Esophagus squamous epithelium (tissue), 5 donors: ENCODE measurements around the gene DSTYK. TPM values are rescaled to one million over a fixed set of nuclear protein-coding genes. Genes with fewer than 3 reads are reported as not detected.

Experiments used
- DNase-seq: peaks from one replicate; lab custom pipeline; 2025; lab: John Stamatoyannopoulos, UW
- H3K27ac ChIP-seq, 4 donors: fragments of 200-600 bp; sonication (generic); one replicate each; pipeline ENCODE4 v1.5.1; 2016 to 2019; ENCODE audit warnings: mild to moderate bottlenecking in 1 of 4
- H3K27me3 ChIP-seq, 4 donors: fragments of 200-600 bp; sonication (generic); 1 replicate in 3 of 4; 2 replicates in 1 of 4; pipeline versions ENCODE4 v1.5.1 to v1.6.0; 2017 to 2021; ENCODE audit warnings: antibody characterized with exemption in 1 of 4
- H3K36me3 ChIP-seq, 3 donors: fragments of 200-600 bp; sonication (generic); one replicate each; pipeline ENCODE4 v1.5.1; 2016 to 2019
- H3K4me1 ChIP-seq, 3 donors: fragments of 200-600 bp; sonication (generic); one replicate each; pipeline ENCODE4 v1.5.1; 2017 to 2019
- H3K4me3 ChIP-seq, 4 donors: fragments of 200-600 bp; sonication (generic); 1 replicate in 3 of 4; 2 replicates in 1 of 4; pipeline ENCODE4 v1.5.1; 2016 to 2019; ENCODE audit warnings: mild to moderate bottlenecking in 2 of 4, moderate library complexity in 1 of 4
- H3K9me3 ChIP-seq, 3 donors: fragments of 200-600 bp; sonication (generic); one replicate each; pipeline ENCODE4 v1.5.1; 2016 to 2019
- CTCF ChIP-seq, 6 experiments: fragments of 450-650 bp in 4 of 6; fragments of 200-600 bp in 2 of 6; sonication (generic) in 2 of 6; IDR thresholded peaks; one replicate each; pipeline ENCODE4 v1.5.1; 2016 to 2019; ENCODE audit warnings: antibody characterized with exemption in 6 of 6, mild to moderate bottlenecking in 4 of 6, moderate library complexity in 4 of 6
- POLR2A ChIP-seq, 4 donors: fragments of 450-650 bp; IDR thresholded peaks; one replicate each; pipeline ENCODE4 v1.6.1; 2017; ENCODE audit warnings: antibody characterized with exemption in 4 of 4, mild to moderate bottlenecking in 4 of 4, moderate library complexity in 3 of 4
- WGBS, 2 donors: methylation state at CpG; one replicate each; pipeline ENCODE4 v1.1.5; 2018; 5-methylcytosine and 5-hydroxymethylcytosine counted together
- intact Hi-C: fragments of 100-400 bp; cut with DNase I; formaldehyde crosslinking; loops from one replicate; pipeline ENCODE4 v1.15.0; 2022
- total RNA-seq, 4 donors: library from RNA; depleted of rRNA; stranded (reverse); fragments of >200 nt; gene quantifications; one replicate each; pipeline ENCODE4 v1.1.0, GENCODE V29; 2016
- donor health status: DM: yes; HTN: yes; CAD: no.

The DSTYK gene
- total RNA-seq, 4 donors from 2014 or later: 6.5 to 10.9 (median 6.9) TPM

- Histone ChIP-seq H3K4me3 (no peak overlapping the region), H3K36me3 (peaks cover 0 to 5% (median 0%) of the 10 kb centered on the region in 3 donors), H3K9me3 (no peaks in the 10 kb centered on the region), H3K27ac (no peak overlapping the region), H3K27me3 (no peaks in the 10 kb centered on the region), H3K4me1 (peaks cover 0 to 52% (median 36%) of the 10 kb centered on the region in 3 donors)
- TF ChIP-seq CTCF (IDR thresholded peaks at IDR 0.05) (no peak), POLR2A (IDR thresholded peaks at IDR 0.05) (no peak)
- DNase-seq: no peak
- WGBS, 2 donors: 78 to 85% methylated on average over 8 to 10 of the region's 10 CpGs
- intact Hi-C loops: loop anchor here (10.0 kb wide), 1 partner anchor 252 kb away; no protein-coding TSS in a partner anchor
Observed at GRCh38 chr1:205246351-205247119, 35.0 kb upstream of the DSTYK start.

- peaks cover 0 to 6% (median 0%) of the 10 kb centered on the region in 3 donors for H3K36me3 ChIP-seq
Observed at GRCh38 chr1:205245096-205245495, 33.6 kb upstream of the DSTYK start.

GRCh38 chr1:205244384-205244783 lies 32.9 kb upstream of the DSTYK start:
- no peak for DNase-seq

More at GRCh38 chr1:205245096-205245495, 33.6 kb upstream of the DSTYK start:
- WGBS, 2 donors: 88 to 92% methylated on average over 7 of the region's 7 CpGs
- no peak for DNase-seq
- H3K9me3 ChIP-seq: no peaks in the 10 kb centered on the region
- H3K27ac ChIP-seq: no peak overlapping the region
- TF ChIP-seq POLR2A (IDR thresholded peaks at IDR 0.05) (no peak), CTCF (IDR thresholded peaks at IDR 0.05) (no peak)
- H3K27me3 ChIP-seq: no peaks in the 10 kb centered on the region
- no peak overlapping the region for H3K4me3 ChIP-seq
- intact Hi-C loops: loop anchor here (10.0 kb wide), 1 partner anchor 250 kb away; no protein-coding TSS in a partner anchor
- peaks cover 0 to 42% (median 36%) of the 10 kb centered on the region in 3 donors for H3K4me1 ChIP-seq

GRCh38 chr1:205243350-205244191 lies 32.1 kb upstream of the DSTYK start:
- no peak for DNase-seq
- Histone ChIP-seq H3K4me1 (peaks cover 0 to 29% (median 23%) of the 10 kb centered on the region in 3 donors), H3K9me3 (no peaks in the 10 kb centered on the region), H3K27me3 (no peaks in the 10 kb centered on the region), H3K4me3 (no peak overlapping the region), H3K36me3 (peaks cover 0 to 6% (median 0%) of the 10 kb centered on the region in 3 donors), H3K27ac (no peak overlapping the region)
- no peak for TF ChIP-seq POLR2A (IDR thresholded peaks at IDR 0.05)
- 88 to 90% methylated on average over 8 of the region's 8 CpGs for WGBS, 2 donors
- intact Hi-C loops: loop anchor here (10.0 kb wide), 1 partner anchor 249 kb away; no protein-coding TSS in a partner anchor

More at GRCh38 chr1:205244384-205244783, 32.9 kb upstream of the DSTYK start:
- TF ChIP-seq POLR2A (IDR thresholded peaks at IDR 0.05): no peak
- no peak for TF ChIP-seq CTCF (IDR thresholded peaks at IDR 0.05)
- Histone ChIP-seq H3K27ac (no peak overlapping the region), H3K27me3 (no peaks in the 10 kb centered on the region), H3K36me3 (peaks cover 0 to 6% (median 0%) of the 10 kb centered on the region in 3 donors), H3K9me3 (no peaks in the 10 kb centered on the region), H3K4me3 (no peak overlapping the region), H3K4me1 (peaks cover 0 to 37% (median 31%) of the 10 kb centered on the region in 3 donors)
- WGBS, 2 donors: 82 to 84% methylated on average over 4 of the region's 4 CpGs
- intact Hi-C loops: loop anchor here (10.0 kb wide), 1 partner anchor 250 kb away; no protein-coding TSS in a partner anchor

GRCh38 chr1:205241366-205242030 lies 30.0 kb upstream of the DSTYK start:
- H3K9me3 ChIP-seq: no peaks in the 10 kb centered on the region
- no peak for DNase-seq
- H3K36me3 ChIP-seq: peaks cover 0 to 6% (median 0%) of the 10 kb centered on the region in 3 donors
- H3K27ac ChIP-seq: no peak overlapping the region
- H3K4me1 ChIP-seq: peaks cover 0 to 9% (median 2%) of the 10 kb centered on the region in 3 donors
- TF ChIP-seq CTCF (IDR thresholded peaks at IDR 0.05): no peak
- TF ChIP-seq POLR2A (IDR thresholded peaks at IDR 0.05): no peak
- no peak overlapping the region for H3K4me3 ChIP-seq
- no peaks in the 10 kb centered on the region for H3K27me3 ChIP-seq
- intact Hi-C loops: loop anchor here (10.0 kb wide), 1 partner anchor 247 kb away; no protein-coding TSS in a partner anchor
- WGBS, 2 donors: 92 to 100% methylated on average over 2 to 10 of the region's 36 CpGs
